ENCODE results near the gene BCL11A.

Gene BCL11A

DNA sequence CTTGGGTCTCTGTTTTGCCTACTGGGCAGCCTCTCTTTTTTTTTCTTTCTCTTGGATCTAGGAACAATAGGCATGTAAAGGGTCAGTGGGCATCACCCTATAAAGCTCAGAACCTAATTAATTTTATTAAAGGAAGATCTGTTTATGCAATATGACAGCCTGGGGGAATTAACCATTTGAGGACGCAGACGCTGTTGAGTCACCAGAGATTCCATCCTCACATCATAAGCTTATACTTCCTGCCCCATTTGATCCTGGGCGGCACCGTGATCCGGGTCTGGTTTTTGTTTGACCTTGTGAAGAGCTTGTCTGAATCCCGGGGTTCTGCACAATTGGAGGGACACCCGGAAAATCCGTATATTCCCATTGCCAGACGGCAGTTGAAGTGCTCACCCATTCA lies 16.8 kb upstream of the BCL11A start:
- Mint-ChIP-seq H3K27me3 (peaks cover 13% of the 10 kb centered on the region), H3K27ac (no peak overlapping the region)

DNA sequence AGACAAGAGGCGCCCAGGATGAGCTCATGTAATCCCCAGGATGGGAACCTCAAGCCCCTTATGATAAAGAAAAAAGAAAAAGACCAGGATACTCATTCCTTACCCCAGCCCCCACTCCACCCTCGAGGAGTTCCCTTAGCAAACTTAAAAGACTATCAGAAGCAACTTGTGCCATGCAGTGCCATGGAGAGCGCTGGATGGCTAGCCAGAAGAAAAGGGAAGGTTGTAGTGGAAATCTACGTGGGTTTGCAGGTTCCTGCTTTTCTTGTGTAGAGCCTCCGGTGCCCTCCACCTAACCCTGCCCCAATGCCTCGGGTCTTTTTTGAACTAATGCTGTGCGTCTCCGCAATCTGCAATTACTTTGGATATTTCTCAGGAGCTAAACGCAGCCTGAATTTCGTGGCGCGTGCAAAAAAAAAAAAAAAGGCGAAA lies 16.2 kb upstream of the BCL11A start:
- H3K9me3 Mint-ChIP-seq = no peaks in the 10 kb centered on the region
- H3K4me3 Mint-ChIP-seq = no peak overlapping the region
- peaks cover 18% of the 10 kb centered on the region for H3K27me3 Mint-ChIP-seq
- H3K4me1 Mint-ChIP-seq = peaks cover 5% of the 10 kb centered on the region
- DNase-seq (no peak), ATAC-seq (no peak)
- H3K27ac Mint-ChIP-seq = no peak overlapping the region
- no peaks in the 10 kb centered on the region for H3K36me3 Mint-ChIP-seq (ENCODE audit: low read depth)

More for the DNA sequence above, 16.8 kb upstream of the BCL11A start:
- Mint-ChIP-seq H3K4me1 (peaks cover 5% of the 10 kb centered on the region), H3K4me3 (no peak overlapping the region), H3K9me3 (no peaks in the 10 kb centered on the region), H3K36me3 (ENCODE audit: low read depth) (no peaks in the 10 kb centered on the region)
- no peak for ATAC-seq
- DNase-seq = no peak

DNA sequence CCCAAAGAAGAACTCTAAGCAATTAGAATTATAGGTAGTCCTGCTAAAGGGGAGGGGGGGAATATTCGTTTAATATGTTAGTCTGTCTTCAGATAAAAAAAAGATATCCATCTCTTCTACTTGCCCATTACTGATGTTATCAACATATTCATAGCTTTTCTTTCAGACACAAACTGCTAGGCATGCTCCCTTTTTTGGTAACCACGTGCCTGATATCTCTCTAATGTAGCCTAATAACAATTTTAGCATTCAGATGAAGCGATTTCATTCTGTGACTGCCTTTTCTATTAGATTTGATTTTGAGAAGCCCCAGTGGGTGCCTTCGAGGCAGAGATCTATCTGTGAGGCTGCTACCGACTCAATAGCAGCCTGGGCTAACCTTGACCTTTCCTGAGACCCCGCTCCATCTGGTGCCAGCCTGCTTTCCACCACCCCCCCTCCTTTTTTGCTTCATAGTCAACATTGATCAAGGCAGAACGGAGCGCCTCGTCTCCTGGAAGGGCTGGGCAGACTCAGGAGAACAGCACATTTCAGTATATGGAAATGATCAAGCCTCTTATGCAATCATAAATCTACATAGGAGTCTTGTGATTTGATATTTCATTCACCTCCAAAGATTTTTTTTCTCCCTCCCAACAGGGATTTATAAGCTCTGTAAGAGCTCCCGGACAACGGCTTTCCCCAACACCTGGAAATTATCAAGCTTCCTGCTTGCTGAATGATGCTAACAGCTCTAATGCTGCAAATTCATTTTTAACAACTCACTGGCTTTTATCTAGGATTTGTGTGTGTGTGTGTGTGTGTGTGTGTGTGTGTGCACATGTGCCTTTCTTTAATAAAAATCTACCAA lies 14.7 kb upstream of the BCL11A start:
- Mint-ChIP-seq H3K36me3 (ENCODE audit: low read depth) (no peaks in the 10 kb centered on the region), H3K4me3 (no peak overlapping the region), H3K27ac (no peak overlapping the region), H3K4me1 (peaks cover 5% of the 10 kb centered on the region), H3K27me3 (peaks cover 23% of the 10 kb centered on the region), H3K9me3 (no peaks in the 10 kb centered on the region)
- DNase-seq (no peak), ATAC-seq (no peak)

DNA sequence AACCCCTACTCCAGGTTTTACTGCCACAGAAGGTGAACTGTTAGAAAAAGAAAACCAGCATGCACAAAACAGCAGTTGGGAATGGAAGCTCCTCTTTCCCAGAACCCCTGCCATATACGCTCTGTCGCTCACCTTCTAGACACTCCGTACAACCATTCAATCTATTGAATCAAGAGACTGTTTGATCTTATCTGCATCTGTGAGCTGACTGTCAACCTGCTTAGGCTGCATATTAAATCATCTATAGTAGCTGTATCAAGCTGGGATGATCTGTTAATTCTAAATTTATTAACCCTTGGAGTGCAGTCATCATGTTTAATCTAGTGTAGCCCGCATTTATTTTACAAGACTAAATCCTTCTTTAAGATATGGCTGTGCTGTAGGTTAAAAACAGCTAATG lies 13.6 kb upstream of the BCL11A start:
- H3K4me3 Mint-ChIP-seq = no peak overlapping the region
- no peaks in the 10 kb centered on the region for H3K36me3 Mint-ChIP-seq (ENCODE audit: low read depth)
- DNase-seq (no peak), ATAC-seq (no peak)
- no peak overlapping the region for H3K27ac Mint-ChIP-seq
- H3K9me3 Mint-ChIP-seq = no peaks in the 10 kb centered on the region
- peaks cover 23% of the 10 kb centered on the region for H3K27me3 Mint-ChIP-seq
- H3K4me1 Mint-ChIP-seq = peaks cover 5% of the 10 kb centered on the region

DNA sequence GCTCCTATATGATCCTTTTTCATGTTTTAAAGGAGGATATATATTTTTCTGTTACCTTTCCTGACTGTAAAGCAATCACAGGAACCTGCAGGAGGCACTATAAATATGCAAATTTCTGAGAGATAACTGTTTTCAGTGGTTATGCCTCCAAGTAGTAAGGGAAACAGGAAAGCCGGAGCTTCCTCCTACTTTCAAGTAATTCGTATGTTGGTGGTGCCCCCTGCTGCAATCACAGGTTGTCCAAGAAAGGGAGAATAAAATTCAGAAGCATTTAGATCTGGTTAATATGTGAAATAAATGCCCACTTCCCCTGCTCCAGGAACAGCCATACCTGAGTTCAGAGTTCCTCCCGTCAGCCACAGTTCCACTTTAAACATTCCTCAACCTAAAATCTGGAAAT lies 12.0 kb upstream of the BCL11A start:
- Mint-ChIP-seq H3K9me3 (no peaks in the 10 kb centered on the region), H3K27ac (no peak overlapping the region), H3K27me3 (peaks cover 26% of the 10 kb centered on the region), H3K4me1 (peaks cover 5% of the 10 kb centered on the region), H3K36me3 (ENCODE audit: low read depth) (no peaks in the 10 kb centered on the region), H3K4me3 (no peak overlapping the region)
- DNase-seq (no peak), ATAC-seq (no peak)

DNA sequence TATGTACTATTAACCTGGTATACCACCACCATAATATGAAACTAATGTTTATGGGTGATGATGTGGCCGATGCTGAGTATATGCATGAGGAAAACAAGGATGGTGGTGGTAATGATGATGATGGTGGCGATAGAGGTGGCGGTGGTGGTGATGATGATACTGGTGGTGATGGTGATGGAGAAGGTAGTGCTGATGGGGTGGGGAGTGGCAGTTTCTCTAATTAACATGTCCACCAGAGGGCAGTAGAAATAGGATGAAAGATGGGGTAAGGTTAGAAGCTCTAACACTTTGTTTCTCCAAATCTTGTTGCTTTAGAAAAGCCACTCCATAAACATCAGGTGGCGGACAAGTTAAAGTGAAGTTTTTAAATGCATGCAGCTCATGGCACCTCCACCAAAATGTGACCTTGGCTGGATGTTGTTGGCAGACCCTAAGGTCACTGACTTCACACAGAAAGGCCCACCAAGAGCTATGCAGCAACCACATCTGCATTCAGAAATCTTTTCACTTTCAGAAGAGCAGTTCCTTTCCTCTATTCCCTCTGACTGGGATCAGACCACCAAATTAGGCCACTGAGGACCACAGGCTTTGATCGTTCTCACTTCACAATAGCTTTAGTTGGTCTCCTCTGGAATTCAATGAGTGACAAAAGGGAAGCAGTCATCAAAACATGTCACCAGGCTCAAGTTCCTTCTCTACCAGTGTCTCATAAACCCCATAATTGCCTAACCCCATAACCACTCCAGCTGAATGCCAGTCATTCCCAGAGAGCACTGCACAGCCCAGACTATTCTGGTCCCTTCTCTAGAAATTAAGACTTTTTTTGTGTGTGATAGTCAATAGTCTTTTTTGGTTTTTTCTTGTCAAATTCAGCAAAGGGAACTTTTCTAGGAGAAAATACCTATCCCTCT lies 7.5 kb upstream of the BCL11A start:
- Mint-ChIP-seq H3K27ac (no peak overlapping the region), H3K36me3 (ENCODE audit: low read depth) (peaks cover 1% of the 10 kb centered on the region), H3K4me1 (peaks cover 19% of the 10 kb centered on the region), H3K9me3 (no peaks in the 10 kb centered on the region), H3K4me3 (no peak overlapping the region), H3K27me3 (peaks cover 60% of the 10 kb centered on the region)
- ATAC-seq (peak; percentile 60), DNase-seq (no peak)

DNA sequence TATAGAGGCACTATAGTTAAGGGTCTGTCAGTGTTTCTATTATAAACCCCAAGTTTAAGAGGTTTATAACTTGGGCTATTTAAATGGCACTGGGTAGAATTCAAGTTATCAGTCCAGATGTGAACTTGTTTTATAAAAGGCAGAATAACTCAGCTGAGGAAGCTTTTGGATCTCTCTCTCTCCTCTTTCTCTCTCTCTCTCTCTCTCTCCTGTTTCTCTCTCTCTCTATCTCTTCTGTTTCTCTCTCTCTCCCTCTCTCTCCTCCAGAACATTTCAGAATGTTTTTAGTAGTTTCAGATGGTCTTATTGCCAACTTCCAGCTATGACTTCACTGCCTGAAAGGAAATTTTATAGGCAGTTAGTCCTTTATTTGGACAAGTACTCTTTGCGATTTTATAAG lies 6.4 kb upstream of the BCL11A start:
- Mint-ChIP-seq H3K36me3 (ENCODE audit: low read depth) (peaks cover 1% of the 10 kb centered on the region), H3K9me3 (no peaks in the 10 kb centered on the region), H3K27me3 (peaks cover 63% of the 10 kb centered on the region), H3K4me3 (no peak overlapping the region), H3K4me1 (peaks cover 27% of the 10 kb centered on the region), H3K27ac (no peak overlapping the region)
- no peak for ATAC-seq
- DNase-seq = no peak

DNA sequence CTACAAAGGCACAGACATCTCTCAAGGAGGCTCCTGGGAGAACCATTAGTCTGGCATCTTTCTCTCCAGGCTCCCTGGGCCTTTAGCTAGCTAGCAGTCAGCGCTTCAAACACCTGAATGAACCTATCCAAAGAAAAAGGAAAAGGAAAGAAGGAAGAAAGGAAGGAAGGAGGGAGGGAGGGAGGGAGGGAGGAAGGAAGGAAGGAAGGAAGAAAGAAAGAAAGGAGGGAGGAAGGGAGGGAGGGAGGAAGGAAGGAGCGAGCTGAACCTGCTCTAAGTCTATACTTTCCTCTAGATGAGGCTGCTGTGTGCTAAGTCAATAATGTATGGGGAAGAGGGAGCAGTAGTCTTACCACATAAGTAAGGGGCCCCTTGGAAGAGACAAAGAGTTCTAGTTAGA lies 5.1 kb upstream of the BCL11A start:
- Mint-ChIP-seq H3K27ac (no peak overlapping the region), H3K4me3 (no peak overlapping the region), H3K27me3 (peaks cover 55% of the 10 kb centered on the region), H3K9me3 (no peaks in the 10 kb centered on the region), H3K36me3 (ENCODE audit: low read depth) (peaks cover 1% of the 10 kb centered on the region), H3K4me1 (peaks cover 27% of the 10 kb centered on the region)
- no peak for ATAC-seq
- no peak for DNase-seq

DNA sequence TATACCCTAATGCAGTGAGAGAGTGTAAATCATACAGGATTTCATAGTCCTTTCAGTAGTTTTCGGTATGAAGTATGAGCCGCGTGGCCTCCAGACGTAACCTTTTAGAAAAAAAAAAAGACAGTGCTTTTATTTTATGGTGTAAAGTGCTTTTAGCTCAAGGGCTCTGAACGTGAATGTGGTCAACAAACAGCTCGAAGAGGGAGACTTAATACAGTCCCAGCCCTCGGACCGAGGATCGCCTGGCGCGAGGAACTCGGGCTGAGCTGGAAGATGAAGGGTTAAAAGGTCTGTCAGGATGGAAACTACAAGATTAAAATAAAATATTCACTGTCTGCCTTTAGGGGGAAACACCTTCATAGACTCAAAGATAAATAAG lies 4.0 kb upstream of the BCL11A start:
- Mint-ChIP-seq H3K9me3 (no peaks in the 10 kb centered on the region), H3K4me3 (peak overlapping the region; percentile 81), H3K27me3 (peaks cover 63% of the 10 kb centered on the region), H3K36me3 (ENCODE audit: low read depth) (peaks cover 1% of the 10 kb centered on the region), H3K4me1 (peaks cover 31% of the 10 kb centered on the region), H3K27ac (peak overlapping the region; percentile 68)
- no peak for ATAC-seq
- no peak for DNase-seq

DNA sequence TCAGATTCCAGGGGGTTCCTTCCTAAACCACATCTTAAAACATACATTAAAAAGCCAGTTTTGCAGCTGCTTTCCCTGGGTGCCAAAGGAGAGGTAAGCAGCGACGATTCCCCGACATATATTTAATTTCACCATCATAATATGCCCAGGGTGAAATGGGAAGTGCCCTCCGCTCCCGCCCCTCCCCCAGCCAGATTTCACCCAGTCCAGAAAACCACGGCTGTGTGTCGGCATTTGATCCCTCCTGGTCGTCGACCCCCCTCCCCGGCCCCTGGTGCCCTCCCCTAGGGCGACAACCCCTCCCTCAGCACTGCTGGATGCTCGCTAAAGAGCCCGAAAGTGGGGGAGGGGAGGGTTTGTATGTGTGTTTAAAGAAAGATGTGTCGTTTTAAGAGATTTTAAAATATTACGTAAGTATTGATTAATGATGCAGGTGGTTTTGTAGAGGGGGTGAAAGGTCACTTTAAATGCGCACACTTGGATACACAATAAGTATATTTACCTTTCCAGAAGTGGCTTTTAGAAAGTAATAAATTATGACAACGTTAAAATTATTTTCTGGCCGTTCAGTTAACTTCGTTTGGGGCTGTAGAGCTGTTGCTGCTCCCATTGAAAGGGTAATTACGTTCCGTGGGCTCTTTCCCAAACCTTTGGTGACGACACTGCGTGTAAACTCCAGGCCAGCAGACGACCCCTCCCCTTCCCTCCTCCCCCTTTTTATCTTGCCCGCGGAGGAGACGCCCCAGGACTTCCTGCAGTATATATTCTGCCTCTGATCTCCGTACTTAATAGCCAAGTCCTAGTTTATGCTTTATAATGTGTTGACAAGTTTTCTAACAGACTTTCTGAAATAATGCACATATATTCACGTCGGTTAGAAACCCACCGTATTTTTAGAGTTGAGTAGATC lies 3.4 kb upstream of the BCL11A start:
- peaks cover 1% of the 10 kb centered on the region for H3K36me3 Mint-ChIP-seq (ENCODE audit: low read depth)
- ATAC-seq (no peak), DNase-seq (no peak)
- peaks cover 66% of the 10 kb centered on the region for H3K27me3 Mint-ChIP-seq
- H3K4me3 Mint-ChIP-seq = peak overlapping the region; percentile 81
- peaks cover 34% of the 10 kb centered on the region for H3K4me1 Mint-ChIP-seq
- H3K27ac Mint-ChIP-seq = peak overlapping the region; percentile 68
- no peaks in the 10 kb centered on the region for H3K9me3 Mint-ChIP-seq

DNA sequence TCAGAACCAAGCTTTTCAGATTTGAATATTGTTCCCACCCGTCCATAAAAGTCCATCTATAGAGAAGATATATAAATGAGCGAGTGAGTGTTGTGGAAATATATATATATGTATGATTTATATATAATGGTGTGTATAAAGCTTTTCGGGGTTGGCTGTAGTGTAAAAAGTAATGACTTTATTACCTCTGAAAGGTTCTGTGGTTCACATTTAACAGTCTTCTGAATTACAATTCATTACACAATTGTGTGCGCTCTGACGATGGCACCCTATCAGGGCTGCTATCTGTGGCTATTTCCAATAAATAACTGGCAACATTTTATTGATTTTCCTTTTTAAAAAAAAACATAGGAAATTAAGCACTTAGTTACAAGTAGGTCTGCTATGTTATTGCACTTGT lies 2.7 kb upstream of the BCL11A start:
- no peak overlapping the region for H3K27ac Mint-ChIP-seq
- no peaks in the 10 kb centered on the region for H3K9me3 Mint-ChIP-seq
- H3K27me3 Mint-ChIP-seq = peaks cover 66% of the 10 kb centered on the region
- DNase-seq (no peak), ATAC-seq (no peak)
- H3K4me3 Mint-ChIP-seq = peak overlapping the region; percentile 81
- H3K36me3 Mint-ChIP-seq (ENCODE audit: low read depth) = peaks cover 1% of the 10 kb centered on the region
- H3K4me1 Mint-ChIP-seq = peaks cover 36% of the 10 kb centered on the region

DNA sequence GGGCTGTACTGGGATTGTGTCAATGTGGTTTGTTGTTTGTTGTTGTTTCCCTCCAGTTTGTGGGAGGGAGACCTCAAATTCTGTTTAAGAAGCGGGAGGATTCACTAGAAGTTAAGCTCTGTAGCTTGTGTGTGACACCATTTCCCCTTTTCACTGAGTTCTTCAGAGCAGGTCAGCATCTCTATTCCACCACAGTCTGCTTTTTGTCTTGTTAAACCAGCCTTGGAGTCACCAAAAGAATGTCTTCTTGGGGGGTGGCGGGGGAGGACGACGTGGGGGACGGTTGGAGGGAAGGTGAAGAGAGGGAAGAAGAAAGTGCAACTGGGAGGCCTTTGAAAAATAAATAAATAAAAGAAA lies 2.3 kb upstream of the BCL11A start:
- H3K27me3 Mint-ChIP-seq = peaks cover 66% of the 10 kb centered on the region
- H3K4me3 Mint-ChIP-seq = peak overlapping the region; percentile 81
- ATAC-seq = no peak

DNA sequence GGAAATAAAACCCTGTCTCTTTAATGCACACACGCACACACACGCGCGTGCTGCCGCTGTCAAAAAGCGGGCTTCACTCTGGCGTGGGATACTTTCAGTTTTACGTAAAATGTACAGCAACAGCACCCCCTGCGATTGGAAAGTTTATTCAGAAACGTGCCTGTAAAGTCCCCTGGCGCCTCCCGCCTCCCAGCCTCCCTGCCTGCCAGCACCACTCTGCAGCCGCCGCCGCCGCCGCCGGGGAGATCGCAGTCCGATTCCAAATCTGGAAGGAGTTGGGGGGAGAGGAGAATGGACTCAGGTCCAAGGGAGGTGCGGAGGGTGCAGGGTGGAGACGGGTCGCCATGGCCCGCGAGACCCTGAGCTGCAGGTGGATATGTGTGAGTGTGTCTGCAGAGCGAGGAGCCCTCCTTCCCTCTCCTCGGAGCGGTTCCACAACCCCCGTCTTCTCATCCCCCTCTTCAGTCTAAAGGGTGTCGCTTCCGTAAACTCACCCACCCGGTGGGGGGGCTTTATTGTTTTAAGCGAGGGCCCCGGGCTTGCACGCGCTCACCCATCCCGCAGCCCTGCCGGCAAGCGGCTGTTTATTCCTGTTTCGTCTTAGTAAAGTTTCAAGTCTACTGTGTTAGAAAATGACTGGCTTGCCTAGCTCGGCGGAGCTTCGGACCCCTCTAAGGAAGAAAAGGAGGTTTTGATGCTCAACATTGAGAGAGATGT lies 1.8 kb upstream of the BCL11A start:
- Mint-ChIP-seq H3K27me3 (peaks cover 67% of the 10 kb centered on the region), H3K4me1 (peaks cover 41% of the 10 kb centered on the region), H3K36me3 (ENCODE audit: low read depth) (peaks cover 1% of the 10 kb centered on the region), H3K9me3 (no peaks in the 10 kb centered on the region), H3K4me3 (peak overlapping the region; percentile 81), H3K27ac (peak overlapping the region; percentile 74)
- DNase-seq = peak; percentile 65
- peak; percentile 51 for ATAC-seq

More for the DNA sequence above, 2.3 kb upstream of the BCL11A start:
- H3K4me1 Mint-ChIP-seq = peaks cover 39% of the 10 kb centered on the region
- peak overlapping the region; percentile 65 for H3K27ac Mint-ChIP-seq
- H3K9me3 Mint-ChIP-seq = no peaks in the 10 kb centered on the region
- DNase-seq = no peak
- H3K36me3 Mint-ChIP-seq (ENCODE audit: low read depth) = peaks cover 1% of the 10 kb centered on the region

Measured in activated naive CD8-positive, alpha-beta T cell treated with anti-CD3 and anti-CD28 coated beads, Interleukin-2, amount 50 U/mL, for 24 hours (primary cell).